SK-N-MC (cell line): ENCODE data around the gene DLGAP4.

Experiments
- EZH2 ChIP-seq: fragments of 200-600 bp; sonication (generic); IDR thresholded peaks from one replicate; pipeline ENCODE4 v1.6.1; 2017; ENCODE audit warnings: antibody characterized with exemption
- FOXP2 ChIP-seq: optimal IDR thresholded peaks from 2 replicates; pipeline ENCODE3; 2011; ENCODE audit warnings: mild to moderate bottlenecking, moderate library complexity; ENCODE audit not compliant: insufficient read depth; ENCODE audit errors: extremely low read length, control extremely low read depth
- POLR2AphosphoS5 ChIP-seq: IDR thresholded peaks from 2 replicates; pipeline ENCODE4 v1.6.1; 2012; ENCODE audit warnings: mild to moderate bottlenecking, low read depth, low read length, borderline replicate concordance

GRCh38 chr20:36268440-36269342 lies 37.4 kb upstream of the DLGAP4 start:
- TF ChIP-seq POLR2AphosphoS5 (no peak), EZH2 (no peak), FOXP2 (no peak)
